T-helper 17 cell (primary cell): ENCODE measurements around the gene FANCD2. TPM values are rescaled to one million over a fixed set of nuclear protein-coding genes. Genes with fewer than 3 reads are reported as not detected.
"Not testable (repeated sequence)": the region's sequence is repeated elsewhere in the genome, so short reads cannot be mapped to it uniquely, and the experiment has no call there.

ENCODE experiments used
- ATAC-seq: fragments of 150-1000 bp; cut with Tn5 transposase; 2 replicates; pipeline ENCODE4 v1.10.0; 2021; ENCODE audit warnings: mild to moderate bottlenecking, moderate library complexity
- DNase-seq, 3 donors: peaks; one replicate each; pipeline versions ENCODE4 v3.0.0 to v3.0.0-alpha.2; 2020 to 2021
- H3K9me3 ChIP-seq: one replicate; pipeline ENCODE4 v1.7.0; 2013; ENCODE audit warnings: low read length, mild to moderate bottlenecking; ENCODE audit not compliant: control insufficient read depth, poor library complexity, severe bottlenecking
- H3K27ac Mint-ChIP-seq: one replicate; pipeline ENCODE4 v1.8.0; 2022; ENCODE audit warnings: mild to moderate bottlenecking, moderate library complexity, mixed read lengths
- H3K27me3 Mint-ChIP-seq: one replicate; pipeline ENCODE4 v1.8.0; 2022; ENCODE audit warnings: mixed read lengths
- H3K36me3 Mint-ChIP-seq: one replicate; pipeline ENCODE4 v1.8.0; 2022; ENCODE audit warnings: low read depth, mixed read lengths
- H3K4me1 Mint-ChIP-seq: one replicate; pipeline ENCODE4 v1.8.0; 2022; ENCODE audit warnings: mild to moderate bottlenecking, mixed read lengths
- H3K4me3 Mint-ChIP-seq: one replicate; pipeline ENCODE4 v1.8.0; 2022; ENCODE audit warnings: mild to moderate bottlenecking, moderate library complexity, mixed read lengths
- total RNA-seq, 4 donors: library from RNA in 2 of 4; stranded (reverse) in 2 of 4; gene quantifications; one replicate each; pipeline ENCODE4 v1.2.3 and lab custom pipeline; 2022 to 2026

The FANCD2 gene
- total RNA-seq, 2 donors from 2014 or later, result 16.6 to 20.0 TPM

GRCh38 chr3:10007126-10007782, 19.0 kb upstream of the FANCD2 start:
- ATAC-seq (no peak), DNase-seq (no peak)
- H3K36me3 Mint-ChIP-seq, result no peaks in the 10 kb centered on the region
- no peak overlapping the region for H3K4me3 Mint-ChIP-seq
- H3K27me3 Mint-ChIP-seq, result peaks cover 7% of the 10 kb centered on the region
- no peaks in the 10 kb centered on the region for H3K9me3 ChIP-seq
- H3K27ac Mint-ChIP-seq, result no peak overlapping the region
- peaks cover 17% of the 10 kb centered on the region for H3K4me1 Mint-ChIP-seq

DNA sequence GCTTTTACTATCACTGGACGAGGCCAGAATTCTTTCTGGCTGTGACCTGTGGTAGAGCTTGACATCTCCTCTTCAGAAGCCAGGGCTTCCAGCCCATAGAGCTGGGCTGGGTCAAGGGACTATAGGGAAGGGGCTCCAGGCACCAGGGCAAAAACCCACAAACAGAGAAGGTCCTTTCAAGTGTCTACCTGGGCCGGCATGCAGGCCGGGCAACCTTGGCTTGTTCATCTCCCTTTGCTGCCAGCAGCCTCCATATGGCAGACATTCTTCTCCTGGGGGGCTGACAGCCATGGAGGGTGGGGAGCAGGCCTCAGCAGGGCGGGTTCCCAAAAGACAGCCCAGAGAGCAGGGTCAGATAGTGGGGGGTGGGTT, 18.0 kb upstream of the FANCD2 start:
- peaks cover 15% of the 10 kb centered on the region for H3K4me1 Mint-ChIP-seq
- not testable (repeated sequence) for H3K36me3 Mint-ChIP-seq, ATAC-seq, DNase-seq, H3K27ac Mint-ChIP-seq, H3K27me3 Mint-ChIP-seq, H3K4me3 Mint-ChIP-seq, H3K9me3 ChIP-seq

GRCh38 chr3:10008588-10009344, 17.5 kb upstream of the FANCD2 start:
- H3K4me1 Mint-ChIP-seq, result peaks cover 15% of the 10 kb centered on the region
- H3K36me3 Mint-ChIP-seq, result no peaks in the 10 kb centered on the region
- H3K27ac Mint-ChIP-seq, result no peak overlapping the region
- DNase-seq (peak; percentile 71 to 84 (median 83)), ATAC-seq (peak; percentile 88)
- peak overlapping the region; percentile 84 for H3K4me3 Mint-ChIP-seq
- H3K9me3 ChIP-seq, result no peaks in the 10 kb centered on the region
- peaks cover 7% of the 10 kb centered on the region for H3K27me3 Mint-ChIP-seq

- DNase-seq (no peak), ATAC-seq (no peak)
- Mint-ChIP-seq H3K4me1 (peaks cover 15% of the 10 kb centered on the region), H3K4me3 (peak overlapping the region; percentile 84), H3K27ac (no peak overlapping the region), H3K27me3 (peaks cover 7% of the 10 kb centered on the region), H3K36me3 (no peaks in the 10 kb centered on the region)
- no peaks in the 10 kb centered on the region for H3K9me3 ChIP-seq
Measured at GRCh38 chr3:10010421-10010877, 15.8 kb upstream of the FANCD2 start.

- peaks cover 7% of the 10 kb centered on the region for H3K27me3 Mint-ChIP-seq
- DNase-seq, result peak; percentile 55 to 78 (median 76)
- no peaks in the 10 kb centered on the region for H3K9me3 ChIP-seq
- H3K4me3 Mint-ChIP-seq, result peak overlapping the region; percentile 84
- H3K4me1 Mint-ChIP-seq, result peaks cover 15% of the 10 kb centered on the region
- peak; percentile 75 for ATAC-seq
- H3K27ac Mint-ChIP-seq, result no peak overlapping the region
- H3K36me3 Mint-ChIP-seq, result no peaks in the 10 kb centered on the region
Measured at GRCh38 chr3:10010878-10011465, 15.3 kb upstream of the FANCD2 start.

GRCh38 chr3:10011631-10012030, 14.6 kb upstream of the FANCD2 start:
- H3K9me3 ChIP-seq, result no peaks in the 10 kb centered on the region
- Mint-ChIP-seq H3K27ac (no peak overlapping the region), H3K36me3 (no peaks in the 10 kb centered on the region), H3K27me3 (peaks cover 7% of the 10 kb centered on the region), H3K4me3 (peak overlapping the region; percentile 84), H3K4me1 (peaks cover 15% of the 10 kb centered on the region)
- ATAC-seq (no peak), DNase-seq (no peak)

DNA sequence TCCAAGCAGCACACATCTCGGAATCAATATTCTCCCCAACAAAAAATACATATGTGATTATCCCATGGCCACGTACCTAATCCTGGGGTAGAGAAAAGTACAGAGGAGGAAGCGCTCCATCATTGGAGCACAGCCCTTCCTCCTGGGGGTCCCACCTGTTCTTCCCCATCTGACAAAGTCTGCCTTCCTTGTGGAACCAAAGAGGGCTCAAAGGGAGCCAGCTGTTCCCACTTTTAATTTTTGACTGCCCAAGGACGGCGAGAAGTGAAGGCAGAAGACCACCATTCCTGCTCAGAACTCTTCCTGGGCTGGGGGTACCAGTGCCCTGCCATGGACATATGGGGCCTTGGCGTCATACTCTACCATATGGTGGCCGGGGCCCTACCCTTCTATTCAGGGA, 14.1 kb upstream of the FANCD2 start:
- DNase-seq (no peak), ATAC-seq (no peak)
- peak overlapping the region; percentile 84 for H3K4me3 Mint-ChIP-seq
- peaks cover 7% of the 10 kb centered on the region for H3K27me3 Mint-ChIP-seq
- no peaks in the 10 kb centered on the region for H3K9me3 ChIP-seq
- no peaks in the 10 kb centered on the region for H3K36me3 Mint-ChIP-seq
- H3K4me1 Mint-ChIP-seq, result peaks cover 15% of the 10 kb centered on the region
- H3K27ac Mint-ChIP-seq, result no peak overlapping the region

DNA sequence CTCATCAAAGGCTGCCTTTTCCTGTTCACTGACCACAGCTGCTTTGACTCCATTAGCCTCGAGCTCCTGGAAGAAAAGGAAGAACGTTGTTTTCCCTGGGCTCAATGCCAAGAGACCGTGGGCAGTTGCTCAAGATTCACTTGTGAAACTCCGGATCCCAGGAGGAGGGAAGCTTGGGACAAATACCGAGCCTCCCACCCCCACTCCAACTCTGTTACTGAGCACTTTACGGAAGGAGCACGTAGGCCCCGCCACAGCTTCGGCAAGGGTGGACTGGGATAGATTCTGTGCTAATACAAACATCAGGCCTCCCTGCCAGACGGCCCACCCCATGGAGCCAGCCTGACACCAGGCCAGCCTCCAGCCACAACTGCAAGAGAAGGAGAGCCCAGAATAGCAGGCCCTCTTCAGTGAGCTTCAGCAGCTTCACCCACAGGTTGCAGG, 10.8 kb upstream of the FANCD2 start:
- DNase-seq, result no peak
- Mint-ChIP-seq H3K27me3 (peaks cover under 1% of the 10 kb centered on the region), H3K36me3 (peaks cover 3% of the 10 kb centered on the region), H3K4me3 (no peak overlapping the region), H3K4me1 (peaks cover 8% of the 10 kb centered on the region), H3K27ac (no peak overlapping the region)
- no peaks in the 10 kb centered on the region for H3K9me3 ChIP-seq
- no peak for ATAC-seq

GRCh38 chr3:10017636-10018292, 8.5 kb upstream of the FANCD2 start:
- no peak overlapping the region for H3K27ac Mint-ChIP-seq
- no peaks in the 10 kb centered on the region for H3K27me3 Mint-ChIP-seq
- DNase-seq (no peak), ATAC-seq (no peak)
- peaks cover 8% of the 10 kb centered on the region for H3K36me3 Mint-ChIP-seq
- H3K4me3 Mint-ChIP-seq, result no peak overlapping the region
- H3K4me1 Mint-ChIP-seq, result peaks cover 6% of the 10 kb centered on the region
- H3K9me3 ChIP-seq, result no peaks in the 10 kb centered on the region

- not testable (repeated sequence) for H3K27me3 Mint-ChIP-seq, DNase-seq, H3K4me1 Mint-ChIP-seq, H3K4me3 Mint-ChIP-seq, ATAC-seq, H3K9me3 ChIP-seq, H3K27ac Mint-ChIP-seq
- H3K36me3 Mint-ChIP-seq, result peaks cover 10% of the 10 kb centered on the region
Measured at GRCh38 chr3:10018806-10019205, 7.4 kb upstream of the FANCD2 start.

- Mint-ChIP-seq H3K36me3 (peaks cover 10% of the 10 kb centered on the region), H3K4me1 (peaks cover 7% of the 10 kb centered on the region), H3K27me3 (no peaks in the 10 kb centered on the region), H3K4me3 (no peak overlapping the region), H3K27ac (no peak overlapping the region)
- ATAC-seq (no peak), DNase-seq (no peak)
- H3K9me3 ChIP-seq, result no peaks in the 10 kb centered on the region
Measured at GRCh38 chr3:10019326-10019725, 6.9 kb upstream of the FANCD2 start.

DNA sequence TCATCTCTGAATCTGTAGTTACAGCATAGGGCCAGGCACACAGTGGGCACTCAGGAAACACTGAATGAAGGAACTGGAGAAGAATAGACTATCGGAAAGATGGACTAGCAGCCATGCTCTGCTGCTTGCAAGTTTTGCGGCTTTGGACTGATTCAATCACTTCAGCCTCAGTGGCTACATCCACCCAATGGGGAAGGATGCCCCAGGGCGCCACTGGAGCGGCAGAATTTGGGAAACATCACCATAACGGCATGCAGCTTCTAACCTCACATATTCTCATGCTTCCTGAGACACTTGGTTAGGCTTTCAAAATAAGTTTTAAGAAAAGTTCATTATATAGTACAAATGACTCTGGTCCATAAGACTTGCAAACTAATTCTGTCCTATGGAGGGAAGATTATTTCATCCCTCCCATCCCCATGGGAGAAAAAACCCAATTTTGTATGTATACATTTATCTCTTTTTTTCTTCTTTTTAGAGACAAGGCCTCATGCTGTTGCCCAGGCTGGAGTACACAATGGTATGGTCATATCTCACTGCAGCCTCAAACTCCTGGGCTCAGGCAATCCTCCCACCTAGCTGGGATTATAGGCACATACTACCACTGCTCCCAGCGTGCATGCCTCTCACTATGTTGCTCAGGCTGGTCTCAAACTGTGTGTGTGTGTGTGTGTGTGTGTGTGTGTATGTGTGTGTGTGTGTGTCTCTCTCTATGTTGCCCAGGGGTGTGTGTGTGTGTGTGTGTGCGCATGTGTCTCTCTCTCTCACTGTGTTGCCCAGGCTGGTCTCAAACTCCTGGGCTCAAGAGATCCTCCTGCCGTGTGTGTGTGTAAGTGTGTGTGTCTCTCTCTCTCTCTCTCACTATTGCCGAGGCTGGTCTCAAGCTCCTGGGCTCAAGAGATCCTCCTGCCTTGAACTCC, 4.1 kb upstream of the FANCD2 start:
- ATAC-seq, result no peak
- Mint-ChIP-seq H3K4me3 (no peak overlapping the region), H3K4me1 (peaks cover 9% of the 10 kb centered on the region), H3K27me3 (no peaks in the 10 kb centered on the region), H3K27ac (peak overlapping the region; percentile 21), H3K36me3 (peaks cover 13% of the 10 kb centered on the region)
- no peaks in the 10 kb centered on the region for H3K9me3 ChIP-seq
- no peak for DNase-seq
